Measurements from ENCODE around the gene ZNF789. TPM values are rescaled to one million over a fixed set of nuclear protein-coding genes. Genes with fewer than 3 reads are reported as not detected.
A peak's percentile ranks its signal among the peaks of the same experiment; 100 is the strongest.

Gene ZNF789
- total and polyA plus RNA-seq, 9 of the 15 experiments (the other 6 are each of a cell fraction or from before 2014, with no cell fraction given), result 6.1 to 57.0 (median 24.8) TPM

- TF ChIP-seq HNRNPH1 (optimal IDR thresholded peaks at IDR 0.05; ENCODE audit: low read depth, low read length) (no peak), ZBTB34 (CRISPR knock-in tag; IDR thresholded peaks at IDR 0.05) (no peak), MYC (IDR thresholded peaks at IDR 0.05; ENCODE audit: low read depth, low read length) (peak; percentile 87), MYC (CRISPR knock-in tag; IDR thresholded peaks at IDR 0.05; ENCODE audit: borderline replicate concordance, low read depth) (peak; percentile 82; the same call in 1 of the 2 replicates), CBX1 (IDR thresholded peaks at IDR 0.05; ENCODE audit: low read depth) (peak; percentile 62; the same call in 1 of the 2 replicates), GTF2A2 (tag; IDR thresholded peaks at IDR 0.05) (0 out of 2 replicates have a peak, but pooled peaks have one; percentile 28), MTA1 (IDR thresholded peaks at IDR 0.05; ENCODE audit: borderline replicate concordance) (no peak), ZC3H4 (CRISPR knock-in tag; IDR thresholded peaks at IDR 0.05; ENCODE audit: borderline replicate concordance) (no peak), SPI1 (IDR thresholded peaks at IDR 0.05; ENCODE audit: borderline replicate concordance, low read depth, low read length) (no peak), ARNT (IDR thresholded peaks at IDR 0.05) (no peak; a peak in 2 of 4 replicates), RBBP5 (IDR thresholded peaks at IDR 0.05; ENCODE audit: borderline replicate concordance, insufficient read depth, low read length, poor library complexity, severe bottlenecking) (peak; percentile 88), COPS2 (conservative IDR thresholded peaks at IDR 0.05) (no peak), ZNF785 (CRISPR knock-in tag; IDR thresholded peaks at IDR 0.05) (no peak), ESRRA (IDR thresholded peaks at IDR 0.05; ENCODE audit: borderline replicate concordance, low read depth) (0 out of 2 replicates have a peak, but pooled peaks have one; percentile 29), FOSL1 (tag; conservative IDR thresholded peaks at IDR 0.05) (peak; percentile 26; the same call in 1 of the 2 replicates), BRF2 (IDR thresholded peaks at IDR 0.05; ENCODE audit: borderline replicate concordance, insufficient read depth, insufficient read length) (no peak), ZFP1 (CRISPR knock-in tag; IDR thresholded peaks at IDR 0.05) (0 out of 2 replicates have a peak, but pooled peaks have one; percentile 14), TCF15 (CRISPR knock-in tag; IDR thresholded peaks at IDR 0.05) (0 out of 2 replicates have a peak, but pooled peaks have one; percentile 39), ZBTB49 (CRISPR knock-in tag; IDR thresholded peaks at IDR 0.05; ENCODE audit: borderline replicate concordance) (no peak), NFXL1 (CRISPR knock-in tag; IDR thresholded peaks at IDR 0.05) (no peak), ZNF184 (CRISPR knock-in tag; IDR thresholded peaks at IDR 0.05) (no peak), TGIF2 (CRISPR knock-in tag; IDR thresholded peaks at IDR 0.05) (0 out of 2 replicates have a peak, but pooled peaks have one; percentile 45), LEF1 (IDR thresholded peaks at IDR 0.05) (no peak), ADNP (tag; IDR thresholded peaks at IDR 0.05) (no peak)
These were observed at the start of gene ZNF789 (continued) for GRCh38 chr7:99472561-99473314.

Data from K562 (cell line).